ENCODE data around the gene MYH1.
"Not testable (repeated sequence)": the region's sequence is repeated elsewhere in the genome, so short reads cannot be mapped to it uniquely, and the experiment has no call there.

MYH1 gene

DNA sequence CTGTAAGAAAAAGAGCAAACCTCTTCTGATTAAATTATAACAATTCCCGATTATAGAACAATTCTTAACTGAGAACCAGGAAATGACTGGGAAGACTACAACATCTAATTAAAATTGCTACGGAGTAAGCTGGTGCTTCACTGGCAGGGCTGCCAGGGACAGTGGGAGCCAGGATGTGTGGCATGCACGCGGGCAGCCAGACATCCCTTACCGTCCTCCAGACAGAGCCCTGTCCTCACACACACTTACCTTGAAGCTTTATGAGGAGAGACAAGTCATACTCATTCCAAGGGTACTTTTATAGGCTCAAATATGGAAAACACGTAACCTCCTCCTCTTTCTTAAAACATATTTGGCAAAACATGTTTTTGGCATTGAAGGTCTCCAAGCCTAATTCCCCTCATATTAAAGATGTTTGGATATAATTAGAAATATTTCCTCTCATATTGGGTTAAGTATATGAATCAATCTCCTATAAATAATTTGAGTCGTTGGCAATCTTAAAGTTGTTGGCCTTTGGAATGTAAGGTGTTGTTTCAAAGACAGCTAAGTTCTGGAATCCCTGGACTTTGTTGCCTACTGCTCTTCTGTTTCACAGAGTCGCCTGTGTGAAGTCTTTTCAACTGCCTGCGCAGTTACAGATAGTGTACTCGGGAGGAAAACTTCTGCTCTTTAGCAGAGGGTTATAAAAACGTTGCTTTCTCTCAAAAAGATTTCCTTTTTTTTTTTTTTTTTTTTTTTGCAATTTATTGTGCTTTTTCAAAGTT is at the start of gene MYH1:
TSS of gene MYH1 (minus strand) at position 272 of the 767 bp plus-strand sequence. CDS start 1,900 bp downstream, outside the sequence.
- no peak for DNase-seq (ENCODE audit: low read depth in 2 of 2)

DNA sequence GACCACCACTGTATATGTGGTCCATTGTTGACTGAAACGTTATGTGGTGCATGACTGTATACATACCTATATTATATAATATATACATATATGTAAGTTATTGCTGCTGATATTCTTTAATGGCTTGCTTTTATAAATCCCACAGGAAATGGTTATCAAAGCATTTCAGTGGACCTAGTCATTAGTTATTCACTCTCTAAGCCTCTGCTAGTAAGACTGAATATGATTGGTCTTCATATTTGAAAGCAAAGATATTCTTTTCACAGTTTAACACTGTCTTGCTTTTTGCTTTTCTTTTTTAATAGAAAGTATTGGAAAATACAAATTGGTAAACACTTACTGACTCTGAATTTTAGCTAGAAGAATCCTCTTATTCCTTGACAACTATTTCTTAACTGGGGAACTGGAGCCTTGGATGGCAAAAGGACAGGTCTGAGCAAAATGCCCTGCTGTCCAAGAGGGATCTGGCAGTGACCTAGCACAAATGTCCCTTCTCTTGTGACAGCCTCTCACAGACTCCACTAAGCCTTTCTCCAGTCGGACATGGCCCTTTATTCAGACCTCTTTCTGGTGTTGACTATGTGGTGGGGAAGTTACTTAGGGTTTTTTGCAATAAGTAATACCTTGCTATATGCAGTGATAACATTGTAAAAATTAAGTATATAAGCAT is 45.8 kb upstream of the MYH1 start:
- DNase-seq (ENCODE audit: low read depth in 2 of 2) = no peak

DNA sequence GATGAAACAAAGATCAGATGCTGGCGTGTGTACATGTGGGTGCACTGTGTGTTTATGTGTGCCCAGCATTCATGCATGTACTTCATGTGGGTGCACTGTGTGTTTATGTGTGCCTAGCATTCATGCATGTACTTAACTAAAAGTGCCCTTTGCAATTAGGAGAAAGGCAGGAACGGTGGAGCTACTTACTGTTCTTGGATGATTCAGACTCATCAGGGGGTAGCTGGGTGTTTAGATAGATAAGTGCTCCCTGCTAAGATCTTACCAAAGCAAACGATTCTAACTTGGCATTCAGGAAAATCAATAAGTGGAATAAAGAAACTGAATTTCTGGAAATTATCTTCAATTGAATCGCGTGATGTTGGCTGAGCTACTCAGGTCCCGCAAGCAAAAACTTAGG is 39.7 kb upstream of the MYH1 start:
- no peak for DNase-seq (ENCODE audit: low read depth in 2 of 2)

DNA sequence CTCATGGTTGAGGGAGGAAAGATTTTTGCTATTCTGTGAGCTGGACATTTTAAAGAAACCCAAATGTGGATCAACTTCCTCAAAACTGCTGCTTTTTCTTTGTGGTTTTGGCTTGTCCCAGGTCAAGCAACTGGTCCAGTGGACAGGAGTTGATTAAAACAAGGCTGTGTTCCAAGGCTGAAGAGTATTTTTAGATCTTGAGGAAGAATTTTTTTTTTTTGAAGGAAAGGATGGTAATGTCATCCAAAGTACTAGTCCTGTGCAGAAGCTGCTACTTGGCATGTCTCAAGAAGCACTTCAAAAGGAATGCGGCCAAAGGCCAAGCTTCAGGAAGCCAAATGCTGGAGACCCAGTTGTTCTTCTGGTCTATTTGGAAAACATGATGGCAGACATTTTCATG is 39.1 kb upstream of the MYH1 start:
- DNase-seq (ENCODE audit: low read depth in 2 of 2) = no peak

DNA sequence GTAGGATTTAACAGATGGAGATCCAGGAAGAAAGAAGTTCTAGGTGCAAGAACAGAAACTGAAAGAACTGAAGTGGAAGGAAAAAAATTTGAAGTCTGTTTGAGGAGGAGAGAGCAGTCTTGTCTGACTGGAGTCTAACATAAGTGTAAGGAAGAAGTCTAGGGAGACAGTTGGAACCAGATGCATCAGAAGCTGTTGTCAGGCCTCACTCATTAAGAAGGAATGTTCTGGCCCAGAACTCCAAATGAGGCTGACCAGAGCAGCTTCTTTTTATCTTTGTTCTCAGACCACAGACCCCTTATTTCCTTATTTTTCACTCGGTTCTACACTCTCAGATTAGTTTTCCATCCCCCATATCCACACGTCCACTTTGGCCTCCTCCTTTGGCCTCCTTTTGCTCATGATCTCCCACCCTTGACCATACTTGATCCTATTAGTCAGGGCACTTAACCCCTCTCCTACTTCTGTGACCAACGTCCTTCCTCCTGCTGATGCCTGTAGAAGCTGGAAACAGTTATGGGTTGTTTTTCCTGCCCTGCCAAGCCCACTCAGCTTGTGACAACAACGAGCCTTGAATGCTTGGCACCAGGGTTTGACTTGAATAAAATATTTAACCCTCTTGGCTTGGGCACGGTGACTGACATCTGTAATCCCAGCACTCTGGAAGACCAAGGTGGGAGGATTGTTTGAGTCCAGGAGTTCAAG is 38.1 kb upstream of the MYH1 start:
- DNase-seq (ENCODE audit: low read depth in 2 of 2) = no peak

DNA sequence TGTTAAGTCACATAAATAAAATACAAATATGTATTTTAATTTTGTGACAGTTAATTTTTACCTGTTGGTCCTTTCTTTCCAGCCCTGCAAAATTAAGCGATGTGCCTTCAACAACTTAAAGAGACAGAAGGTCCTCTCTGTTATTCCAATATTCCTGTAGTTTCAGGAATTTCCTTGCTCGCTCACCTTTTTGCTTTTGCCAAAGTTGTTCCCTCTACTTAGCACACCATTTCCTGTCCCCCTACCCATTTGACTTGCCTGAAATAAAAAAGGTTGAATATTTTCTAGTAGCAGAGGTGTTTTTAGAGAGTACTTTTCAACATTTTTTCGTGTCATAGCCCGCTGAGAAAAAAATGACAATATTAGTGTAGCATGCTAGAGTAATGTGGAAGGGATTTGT is 31.7 kb upstream of the MYH1 start:
- no peak for DNase-seq (ENCODE audit: low read depth in 2 of 2)

DNA sequence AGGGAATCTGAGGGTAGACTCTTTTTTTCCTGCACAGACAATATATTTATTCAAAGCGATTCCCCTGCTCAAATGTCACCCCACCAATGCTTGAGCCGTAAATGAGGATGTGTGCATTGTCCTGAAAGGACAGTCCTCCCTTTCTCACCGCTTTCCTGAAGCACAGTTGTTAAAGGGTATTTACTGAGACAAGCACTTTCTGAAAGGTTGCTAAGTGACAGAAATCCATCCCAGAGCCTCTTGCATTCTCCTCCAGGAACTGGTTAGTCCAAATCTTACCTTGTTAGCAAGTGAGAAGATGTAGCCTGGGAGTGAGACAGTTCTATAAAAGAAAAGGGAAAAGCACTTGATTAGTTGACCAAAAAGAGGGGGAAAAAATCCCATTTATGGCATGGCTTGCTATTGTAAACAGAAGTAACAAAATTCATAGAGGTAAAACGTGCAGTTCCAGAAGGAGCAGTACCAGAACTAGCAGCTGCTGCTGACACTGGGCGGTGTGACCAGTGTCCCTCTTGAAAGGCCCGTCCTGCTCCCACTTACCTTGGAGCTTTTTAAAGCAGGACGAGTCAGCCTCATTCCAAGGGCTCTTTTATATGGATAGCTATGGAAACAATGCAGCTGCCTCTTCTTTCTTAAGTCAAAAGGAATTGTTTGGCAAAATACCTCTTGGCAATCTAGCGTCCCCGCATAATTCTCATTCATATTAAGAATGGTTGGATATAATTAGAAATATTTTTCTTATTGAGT is 30.9 kb upstream of the MYH1 start, which contains the start of gene MYH2:
TSS of gene MYH2 (minus strand) at position 563 of the 747 bp plus-strand sequence. CDS start 1,738 bp downstream, outside the sequence.
- DNase-seq (ENCODE audit: low read depth in 2 of 2) = no peak

DNA sequence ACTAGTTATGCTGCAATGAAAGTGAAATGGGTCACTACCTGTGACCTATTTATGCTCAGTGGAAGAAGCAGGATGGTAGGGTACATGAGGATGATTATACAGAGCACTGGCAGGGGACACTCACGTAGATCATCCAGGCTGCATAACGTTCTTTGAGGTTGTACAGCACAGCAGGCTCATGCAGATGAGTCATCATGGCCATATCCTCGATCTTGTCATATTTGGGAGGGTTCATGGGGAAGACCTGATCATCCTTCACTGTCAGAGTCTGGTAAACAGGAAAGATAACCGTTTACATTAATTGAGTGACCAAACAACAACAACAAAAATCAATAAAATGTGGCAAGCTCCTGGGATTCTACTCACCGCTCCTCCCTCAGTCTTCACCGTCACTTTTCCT is 29.0 kb upstream of the MYH1 start:
- no peak for DNase-seq (ENCODE audit: low read depth in 2 of 2)

DNA sequence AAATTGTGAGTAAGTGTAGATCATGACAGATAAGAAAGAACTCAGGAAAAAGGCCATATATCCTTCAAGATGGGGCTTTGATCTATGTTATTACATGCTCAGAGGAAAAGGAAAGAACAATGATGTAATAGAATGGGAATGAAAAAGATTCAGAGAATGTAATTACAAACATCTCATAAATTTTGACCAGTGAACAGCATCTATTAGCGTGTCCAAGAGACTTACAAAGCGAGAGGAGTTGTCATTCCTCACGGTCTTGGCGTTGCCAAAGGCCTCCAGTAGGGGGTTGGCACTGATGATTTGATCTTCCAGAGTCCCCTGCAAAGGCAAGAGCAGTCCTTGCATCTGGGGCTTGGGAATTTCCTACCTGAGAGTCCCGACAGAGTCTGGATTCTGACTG is 25.1 kb upstream of the MYH1 start:
- not testable (repeated sequence) for DNase-seq (ENCODE audit: low read depth in 2 of 2)

DNA sequence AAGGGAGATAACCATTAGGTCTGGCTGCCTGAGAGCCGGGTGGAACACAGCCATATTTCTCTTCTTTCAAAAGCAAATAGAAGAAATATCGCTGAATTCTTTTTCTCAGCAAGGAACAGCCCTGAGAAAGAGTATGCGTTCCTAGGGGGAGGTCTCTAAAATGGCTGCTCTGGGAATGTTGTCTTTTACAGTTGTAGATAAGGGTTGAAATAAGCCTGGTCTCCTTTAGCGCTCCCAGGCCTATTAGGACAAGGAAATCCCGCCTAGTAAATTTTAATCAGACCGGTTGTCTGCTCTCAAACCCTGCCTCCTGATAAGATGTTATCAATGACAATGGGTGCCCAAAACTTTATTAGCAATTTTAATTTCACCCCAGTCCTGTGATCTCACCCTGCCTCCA is 22.8 kb upstream of the MYH1 start:
- DNase-seq (ENCODE audit: low read depth in 2 of 2) = not testable (repeated sequence)

DNA sequence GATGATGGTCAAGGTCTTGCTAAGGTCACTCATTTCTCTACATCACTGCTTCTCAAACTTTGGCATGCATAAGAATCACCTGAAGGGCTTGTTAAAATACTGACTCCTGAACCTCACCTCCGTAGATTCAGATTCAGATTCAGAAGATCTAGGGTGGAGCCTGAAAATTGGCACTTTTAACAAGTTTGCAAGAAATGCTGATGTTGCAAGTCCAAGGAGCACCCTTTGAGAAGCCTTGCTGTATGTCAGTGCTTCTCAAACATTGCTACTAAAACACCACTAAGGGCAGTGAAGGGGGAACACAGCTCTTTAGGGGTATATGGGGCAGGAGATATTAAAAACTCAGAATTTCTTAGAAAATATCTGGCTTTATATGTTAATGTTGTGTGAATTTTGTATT is 13.7 kb upstream of the MYH1 start:
- no peak for DNase-seq (ENCODE audit: low read depth in 2 of 2)

DNA sequence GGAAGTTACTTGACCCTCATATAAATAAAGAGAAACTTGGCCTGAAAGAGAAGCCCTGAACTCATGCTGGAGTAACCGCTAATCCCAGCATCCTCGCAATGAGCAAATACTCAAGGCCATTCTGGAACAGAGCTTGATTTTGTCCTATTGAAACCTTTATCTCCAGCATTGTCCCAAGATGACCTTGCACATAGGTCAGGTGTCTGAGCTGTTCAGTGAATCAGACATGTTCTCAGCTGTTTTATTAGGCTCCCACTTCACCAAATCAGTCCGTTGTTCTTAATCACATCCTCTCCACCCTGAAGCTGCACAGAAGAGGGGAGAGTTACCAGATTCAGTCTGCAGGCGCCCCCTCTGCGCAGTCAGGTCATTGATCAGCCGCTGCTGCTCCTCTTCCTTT is 9.1 kb upstream of the MYH1 start:
- no peak for DNase-seq (ENCODE audit: low read depth in 2 of 2)

DNA sequence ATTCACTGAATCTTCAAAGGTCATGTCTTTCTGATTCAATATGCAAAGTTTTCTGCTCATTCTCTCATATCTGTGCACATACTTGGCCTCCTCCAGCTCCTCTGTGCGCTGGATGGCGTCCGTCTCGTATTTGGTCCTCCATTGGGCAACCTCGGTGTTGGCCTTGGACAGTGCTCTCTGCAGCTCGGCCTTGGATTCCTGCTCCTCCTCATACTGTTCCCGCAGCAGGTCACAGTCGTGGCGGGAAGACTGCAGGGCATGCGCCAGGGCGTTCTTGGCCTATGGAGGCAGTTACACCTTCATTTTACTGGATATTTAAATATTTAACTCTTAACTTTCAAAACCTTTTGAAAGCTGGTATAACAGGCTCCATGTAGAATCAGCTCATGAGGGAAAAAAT is 8.2 kb upstream of the MYH1 start:
- DNase-seq (ENCODE audit: low read depth in 2 of 2) = no peak

DNA sequence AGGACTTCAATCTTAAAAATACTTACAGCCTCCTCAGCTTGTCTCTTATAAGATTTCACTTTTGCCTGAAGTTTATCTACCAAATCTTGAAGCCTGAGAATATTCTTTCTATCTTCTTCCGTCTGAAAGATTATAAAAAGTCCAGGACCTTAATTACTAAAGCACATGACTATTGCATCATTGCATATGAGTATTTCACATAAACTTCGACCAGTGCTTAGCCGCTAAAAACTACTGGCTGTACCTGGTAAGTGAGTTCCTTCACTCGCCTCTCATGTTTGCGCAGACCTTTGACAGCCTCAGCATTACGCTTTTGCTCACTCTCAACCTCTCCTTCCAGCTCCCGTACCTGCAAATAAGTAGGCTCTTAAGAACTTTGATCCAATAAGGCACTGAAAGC is 4.7 kb upstream of the MYH1 start:
- no peak for DNase-seq (ENCODE audit: low read depth in 2 of 2)

DNA sequence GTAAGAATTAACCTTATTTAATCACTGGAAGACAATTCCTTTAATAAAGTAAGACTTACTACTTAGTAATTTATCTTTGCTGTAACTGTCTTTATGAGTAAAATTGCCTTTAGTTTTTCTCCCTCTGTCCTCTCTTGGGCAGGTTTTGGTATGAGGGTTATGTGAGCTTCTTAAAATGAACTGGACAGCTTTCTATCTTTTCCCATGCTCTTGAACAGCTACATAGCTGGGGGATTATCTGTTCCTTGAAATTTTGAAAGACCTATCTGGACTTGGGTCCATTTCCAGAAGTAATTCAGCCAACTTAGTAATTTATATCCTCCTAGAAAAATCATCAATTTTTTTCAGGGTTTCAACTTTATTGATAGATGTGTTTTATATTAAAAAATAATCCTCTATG is 3.6 kb upstream of the MYH1 start:
- no peak for DNase-seq (ENCODE audit: low read depth in 2 of 2)

DNA sequence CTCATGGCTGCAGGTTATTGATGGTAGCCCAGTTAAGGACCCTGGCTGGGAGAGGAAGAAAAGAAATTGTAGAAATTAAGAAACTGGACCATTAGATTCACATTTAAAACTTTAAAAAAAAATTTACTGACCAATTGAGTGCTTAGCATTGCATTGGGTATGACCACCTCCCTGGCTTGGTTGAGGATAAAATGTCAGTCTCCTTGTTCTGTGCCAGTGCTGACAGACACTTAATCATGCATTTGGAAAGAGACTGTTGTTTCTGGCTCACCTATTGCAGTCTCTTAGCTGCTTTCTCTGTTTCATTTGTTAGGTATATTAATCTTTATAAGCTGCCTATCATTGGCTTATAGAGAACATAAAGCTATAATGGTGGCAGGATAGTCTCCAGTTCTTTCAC is 1.7 kb downstream of the MYH1 start:
- DNase-seq (ENCODE audit: low read depth in 2 of 2) = no peak

DNA sequence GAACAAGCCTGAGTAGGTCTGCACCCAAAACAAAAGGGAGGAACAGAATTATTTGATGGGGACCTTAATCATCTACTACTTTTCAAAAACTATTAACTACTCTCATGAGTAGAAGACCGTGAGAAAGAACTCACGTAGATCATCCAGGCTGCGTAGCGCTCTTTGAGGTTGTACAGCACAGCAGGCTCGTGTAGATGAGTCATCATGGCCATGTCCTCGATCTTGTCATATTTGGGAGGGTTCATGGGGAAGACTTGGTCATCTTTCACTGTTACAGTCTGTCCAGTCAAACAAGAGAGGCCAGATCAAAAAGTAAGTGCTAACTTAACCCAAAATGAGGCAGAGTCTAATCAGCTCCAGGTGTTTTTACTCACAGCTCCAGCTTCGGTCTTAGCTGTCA is 2.3 kb downstream of the MYH1 start:
- DNase-seq (ENCODE audit: low read depth in 2 of 2) = no peak

DNA sequence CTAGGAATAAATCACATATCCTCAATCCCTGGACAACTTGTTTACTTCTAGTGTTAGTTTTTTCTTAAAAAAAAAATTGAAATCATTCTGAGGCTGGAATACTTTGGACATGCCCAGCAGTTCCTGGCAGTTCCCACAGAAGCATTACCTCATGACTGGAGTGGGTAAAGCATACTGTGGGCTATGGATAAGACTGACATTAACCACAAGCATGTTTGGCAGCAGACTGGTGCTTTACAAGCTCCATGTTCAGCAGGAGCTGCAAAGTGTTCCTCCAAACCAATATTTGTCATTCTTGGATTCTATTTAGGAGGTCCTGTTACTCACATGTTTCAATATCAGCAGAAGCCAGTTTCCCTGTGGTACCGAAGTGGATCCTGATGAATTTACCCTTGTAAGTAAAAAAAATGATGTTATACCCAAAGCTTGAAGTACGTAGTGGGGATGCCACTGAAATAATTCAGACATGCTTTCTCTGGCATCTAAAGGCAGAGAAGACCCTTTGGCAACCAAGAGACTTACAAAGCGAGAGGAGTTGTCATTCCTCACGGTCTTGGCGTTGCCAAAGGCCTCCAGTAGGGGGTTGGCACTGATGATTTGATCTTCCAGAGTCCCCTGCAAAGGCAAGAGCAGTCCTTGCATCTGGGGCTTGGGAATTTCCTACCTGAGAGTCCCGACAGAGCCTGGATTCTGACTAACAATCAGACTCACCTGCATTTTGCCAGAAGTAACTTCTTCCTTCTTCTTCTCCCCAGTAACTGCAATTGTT is 4.9 kb downstream of the MYH1 start:
- no peak for DNase-seq (ENCODE audit: low read depth in 2 of 2)

DNA sequence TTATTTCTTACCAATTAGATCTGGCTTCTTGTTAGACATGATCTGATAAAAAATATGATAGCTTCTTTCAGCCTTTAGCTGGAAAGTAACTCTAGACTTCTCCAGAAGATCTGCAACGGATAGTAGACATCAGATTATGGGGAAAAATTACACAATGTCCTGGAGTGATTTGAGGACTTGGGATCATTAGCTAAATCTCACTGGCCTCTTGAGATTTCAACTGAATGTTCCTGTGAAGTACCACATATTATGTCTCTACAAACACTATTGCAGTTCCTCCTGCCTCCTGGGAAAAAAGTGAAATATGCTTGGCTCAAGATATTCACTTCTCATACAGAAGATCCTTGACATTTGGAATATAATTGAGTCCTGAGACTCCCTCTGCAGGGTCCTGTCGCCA is 5.5 kb downstream of the MYH1 start:
- no peak for DNase-seq (ENCODE audit: low read depth in 2 of 2)

DNA sequence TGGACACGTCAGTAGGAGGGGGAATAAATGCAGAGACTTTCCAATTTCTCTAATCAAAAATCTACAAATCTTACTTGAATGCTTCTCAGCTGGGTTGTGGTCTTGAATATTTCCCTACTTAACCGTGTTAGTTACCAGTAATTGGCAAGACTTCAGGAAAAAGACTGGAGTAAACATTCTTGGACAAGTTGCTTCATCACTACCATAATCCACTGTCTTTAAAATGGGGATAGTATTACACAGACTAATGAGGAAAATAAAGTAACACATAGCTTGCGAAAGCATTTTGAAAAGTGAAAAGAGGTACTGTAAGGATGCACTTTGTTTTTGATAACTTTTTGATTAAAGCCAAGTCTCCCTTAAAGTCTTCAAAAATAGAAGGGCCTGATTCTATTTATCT is 18.4 kb downstream of the MYH1 start:
- no peak for DNase-seq (ENCODE audit: low read depth in 2 of 2)

DNA sequence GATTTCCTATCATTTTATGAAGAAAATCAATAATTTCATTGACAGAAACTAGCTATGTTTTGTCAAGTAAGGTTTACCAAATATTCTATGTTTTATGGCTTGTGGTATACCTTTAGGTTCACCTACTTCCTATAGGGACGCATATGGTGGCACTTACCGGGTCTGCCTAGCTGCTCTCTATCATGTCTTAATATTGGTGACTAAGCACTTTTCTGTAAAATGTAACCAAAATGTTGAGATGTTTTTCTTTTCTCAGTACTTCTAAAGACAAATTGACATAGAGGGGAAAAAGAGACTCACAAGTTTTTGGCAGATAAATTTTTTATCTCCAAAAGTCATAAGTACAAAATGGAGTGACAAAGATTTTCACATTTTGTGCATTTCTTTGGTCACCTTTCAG is 26.3 kb downstream of the MYH1 start:
- DNase-seq (ENCODE audit: low read depth in 2 of 2) = no peak
